Naive thymus-derived CD4-positive, alpha-beta T cell (primary cell): Measurements from ENCODE around the gene NCAM1. TPM values are rescaled to one million over a fixed set of nuclear protein-coding genes. Genes with fewer than 3 reads are reported as not detected.

Experiments used
- ATAC-seq: fragments of 150-1000 bp; cut with Tn5 transposase; 2 replicates; pipeline ENCODE4 v1.10.0; 2021; ENCODE audit warnings: mild to moderate bottlenecking, moderate library complexity
- CTCF ChIA-PET: fragments of 350-600 bp; sonication (Branson Sonifier 250); formaldehyde crosslinking; loops from one replicate; lab custom pipeline; 2021; ENCODE audit warnings: antibody characterized with exemption; lab: Charles Lee
- POLR2A ChIA-PET: fragments of 350-600 bp; sonication (Branson Sonifier 250); formaldehyde crosslinking; loops from one replicate; lab custom pipeline; 2021; ENCODE audit warnings: antibody characterized with exemption, inconsistent platforms; lab: Charles Lee
- DNase-seq, 9 donors: peaks; one replicate each; pipeline versions ENCODE4 v3.0.0 to v3.0.0-alpha.2; 2020 to 2022; ENCODE audit warnings: mixed read lengths in 1 of 9
- H3K27ac ChIP-seq: one replicate; pipeline ENCODE4 v1.7.0; 2013; ENCODE audit warnings: mild to moderate bottlenecking, low read depth, low read length, moderate library complexity
- H3K27me3 ChIP-seq, 2 donors: one replicate each; pipeline ENCODE4 v1.7.0; 2013; ENCODE audit warnings: low read length in 2 of 2, mild to moderate bottlenecking in 2 of 2, moderate library complexity in 2 of 2; ENCODE audit not compliant: control insufficient read depth in 2 of 2, insufficient read depth in 2 of 2
- H3K36me3 ChIP-seq, 3 experiments: 1 replicate in 2 of 3; 2 replicates in 1 of 3; pipeline ENCODE4 v1.7.0; 2013; ENCODE audit warnings: low read length in 3 of 3, mild to moderate bottlenecking in 3 of 3, moderate library complexity in 1 of 3; ENCODE audit not compliant: insufficient read depth in 3 of 3, control insufficient read depth in 2 of 3
- H3K4me1 ChIP-seq, 2 donors: one replicate each; pipeline ENCODE4 v1.7.0; 2013; ENCODE audit warnings: low read length in 2 of 2, mild to moderate bottlenecking in 2 of 2, moderate library complexity in 1 of 2; ENCODE audit not compliant: control insufficient read depth in 2 of 2, insufficient read depth in 2 of 2
- H3K4me3 ChIP-seq: 2 replicates; pipeline ENCODE4 v1.7.0; 2013; ENCODE audit warnings: mild to moderate bottlenecking, low read length
- H3K9me3 ChIP-seq, 3 experiments: 1 replicate in 2 of 3; 2 replicates in 1 of 3; pipeline ENCODE4 v1.7.0; 2013; ENCODE audit warnings: low read length in 3 of 3; ENCODE audit not compliant: control insufficient read depth in 2 of 3
- H3K27ac Mint-ChIP-seq, 9 donors: one replicate each; pipeline ENCODE4 v1.8.0; 2020 to 2022; ENCODE audit warnings: mixed read lengths in 9 of 9, mild to moderate bottlenecking in 8 of 9, moderate library complexity in 5 of 9, inconsistent platforms in 2 of 9
- H3K27me3 Mint-ChIP-seq, 5 donors: one replicate each; pipeline ENCODE4 v1.8.0; 2021 to 2022; ENCODE audit warnings: mixed read lengths in 5 of 5, mild to moderate bottlenecking in 1 of 5
- H3K36me3 Mint-ChIP-seq, 5 donors: one replicate each; pipeline ENCODE4 v1.8.0; 2020 to 2022; ENCODE audit warnings: mixed read lengths in 5 of 5, mild to moderate bottlenecking in 3 of 5, inconsistent platforms in 1 of 5
- H3K4me1 Mint-ChIP-seq, 7 donors: one replicate each; pipeline ENCODE4 v1.8.0; 2020 to 2022; ENCODE audit warnings: mixed read lengths in 7 of 7, mild to moderate bottlenecking in 3 of 7, inconsistent platforms in 1 of 7
- H3K4me3 Mint-ChIP-seq, 10 donors: one replicate each; pipeline ENCODE4 v1.8.0; 2020 to 2022; ENCODE audit warnings: mild to moderate bottlenecking in 10 of 10, mixed read lengths in 10 of 10, moderate library complexity in 6 of 10, inconsistent platforms in 2 of 10
- H3K9me3 Mint-ChIP-seq, 11 donors: one replicate each; pipeline ENCODE4 v1.8.0; 2020 to 2022; ENCODE audit warnings: mixed read lengths in 11 of 11, mild to moderate bottlenecking in 4 of 11, inconsistent platforms in 1 of 11, moderate library complexity in 1 of 11
- intact Hi-C, 2 donors: fragments of 100-400 bp; cut with micrococcal nuclease; formaldehyde crosslinking; loops; one replicate each; pipeline ENCODE4 v1.15.1; 2023
- polyA plus RNA-seq, 2 donors: library from polyadenylated mRNA; unstranded; fragments of 300-500 nt; fragmentation: Illumina TruSeq; gene quantifications; one replicate each; pipeline ENCODE4 v1.2.3, GENCODE V29; 2021
- total RNA-seq, 6 experiments: library from RNA in 5 of 6; stranded (reverse) in 5 of 6; gene quantifications; 1 replicate in 5 of 6; 2 replicates in 1 of 6; pipeline ENCODE4 v1.2.3 and lab custom pipeline; 2021 to 2026

Gene NCAM1
- total and polyA plus RNA-seq, 7 experiments from 2014 or later: 0.06 to 18.8 (median 1.0) TPM; not detected in 2

GRCh38 chr11:113322158-113322557, 360.9 kb downstream of the NCAM1 start:
- no peak overlapping the region for H3K4me3 Mint-ChIP-seq
- Histone ChIP-seq H3K36me3 (peaks cover 0 to 43% (median 6%) of the 10 kb centered on the region in 3 experiments), H3K27me3 (no peaks in the 10 kb centered on the region), H3K27ac (no peak overlapping the region), H3K9me3 (no peaks in the 10 kb centered on the region), H3K4me1 (no peaks in the 10 kb centered on the region), H3K4me3 (no peak overlapping the region)
- POLR2A ChIA-PET: interaction anchor here (1.3 to 1.5 kb wide), 2 partner anchors 8 to 11 kb away, joined by 4 read pairs; partner anchors contain the start of gene TTC12
- peaks cover 4 to 76% (median 36%) of the 10 kb centered on the region in 5 donors for H3K36me3 Mint-ChIP-seq
- H3K27ac Mint-ChIP-seq: peak overlapping the region in 2 of 9 donors; percentile 33 to 71
- H3K4me1 Mint-ChIP-seq: peaks cover 0 to 44% (median 30%) of the 10 kb centered on the region in 7 donors
- CTCF ChIA-PET: no interaction called here
- DNase-seq (no peak), ATAC-seq (no peak)
- H3K9me3 Mint-ChIP-seq: peaks cover 0 to 4% (median 0%) of the 10 kb centered on the region in 11 donors
- no peaks in the 10 kb centered on the region for H3K27me3 Mint-ChIP-seq
- intact Hi-C loops: no loop called here

GRCh38 chr11:113324250-113324649, 363.0 kb downstream of the NCAM1 start:
- POLR2A ChIA-PET: no interaction called here
- no peaks in the 10 kb centered on the region for H3K27me3 Mint-ChIP-seq
- Histone ChIP-seq H3K36me3 (peaks cover 0 to 56% (median 6%) of the 10 kb centered on the region in 3 experiments), H3K4me1 (no peaks in the 10 kb centered on the region), H3K27ac (no peak overlapping the region), H3K27me3 (no peaks in the 10 kb centered on the region), H3K9me3 (no peaks in the 10 kb centered on the region), H3K4me3 (no peak overlapping the region)
- no peak for DNase-seq
- no peaks in the 10 kb centered on the region for H3K9me3 Mint-ChIP-seq
- intact Hi-C loops: no loop called here
- ATAC-seq: no peak
- no peak overlapping the region for H3K27ac Mint-ChIP-seq
- peaks cover 0 to 27% (median 15%) of the 10 kb centered on the region in 7 donors for H3K4me1 Mint-ChIP-seq
- CTCF ChIA-PET: no interaction called here
- H3K4me3 Mint-ChIP-seq: no peak overlapping the region
- peaks cover 0 to 76% (median 27%) of the 10 kb centered on the region in 5 donors for H3K36me3 Mint-ChIP-seq
